HG03025 (cell line): ENCODE measurements around the gene PDE6C.
A peak's percentile ranks its signal among the peaks of the same experiment; 100 is the strongest.
"Not testable (repeated sequence)": the region's sequence is repeated elsewhere in the genome, so short reads cannot be mapped to it uniquely, and the experiment has no call there.

ENCODE experiments used
- ATAC-seq: cut with Tn5 transposase; IDR thresholded peaks from one replicate; pipeline ENCODE4 v1.9.1; 2021; ENCODE audit warnings: mild to moderate bottlenecking, moderate library complexity; ENCODE audit not compliant: unreplicated experiment, low FRiP score

PDE6C gene

DNA sequence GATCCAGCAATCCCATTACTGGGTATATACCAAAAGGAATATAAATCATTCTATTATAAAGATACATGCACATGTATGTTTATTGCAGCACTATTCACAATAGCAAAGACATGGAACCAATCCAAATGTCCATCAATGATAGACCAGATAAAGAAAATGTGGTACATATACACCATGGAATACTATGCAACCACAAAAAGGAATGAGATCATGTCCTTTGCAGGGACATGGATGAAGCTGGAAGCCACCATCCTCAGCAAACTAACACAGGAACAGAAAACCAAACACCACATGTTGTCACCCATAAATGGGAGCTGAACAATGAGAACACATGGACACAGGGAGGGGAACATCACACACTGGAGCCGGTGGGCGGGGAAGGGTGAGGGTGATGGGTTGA is 84.2 kb downstream of the PDE6C start:
- ATAC-seq = not testable (repeated sequence)

DNA sequence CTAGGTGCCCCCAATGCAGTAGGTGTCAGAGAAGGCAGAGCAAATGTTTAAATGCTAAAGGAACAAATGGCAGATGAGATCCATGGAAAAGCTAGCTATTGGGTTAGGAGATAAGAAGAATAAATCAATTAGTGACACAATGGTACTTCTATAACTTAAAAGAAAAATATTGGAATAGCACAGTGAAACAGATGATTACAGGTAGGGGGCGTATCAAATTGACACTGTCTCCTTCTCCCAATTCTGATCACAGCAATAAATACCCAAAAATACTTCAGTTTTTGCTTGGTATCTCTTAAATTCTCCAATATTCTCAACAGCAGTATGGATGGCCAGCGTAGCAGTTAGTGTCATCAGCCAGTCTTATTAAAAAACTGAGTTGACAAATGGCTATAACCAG is 84.9 kb downstream of the PDE6C start:
- ATAC-seq = no peak

GRCh38 chr10:93701866-93702209 is 89.5 kb downstream of the PDE6C start:
- ATAC-seq = peak; percentile 15

DNA sequence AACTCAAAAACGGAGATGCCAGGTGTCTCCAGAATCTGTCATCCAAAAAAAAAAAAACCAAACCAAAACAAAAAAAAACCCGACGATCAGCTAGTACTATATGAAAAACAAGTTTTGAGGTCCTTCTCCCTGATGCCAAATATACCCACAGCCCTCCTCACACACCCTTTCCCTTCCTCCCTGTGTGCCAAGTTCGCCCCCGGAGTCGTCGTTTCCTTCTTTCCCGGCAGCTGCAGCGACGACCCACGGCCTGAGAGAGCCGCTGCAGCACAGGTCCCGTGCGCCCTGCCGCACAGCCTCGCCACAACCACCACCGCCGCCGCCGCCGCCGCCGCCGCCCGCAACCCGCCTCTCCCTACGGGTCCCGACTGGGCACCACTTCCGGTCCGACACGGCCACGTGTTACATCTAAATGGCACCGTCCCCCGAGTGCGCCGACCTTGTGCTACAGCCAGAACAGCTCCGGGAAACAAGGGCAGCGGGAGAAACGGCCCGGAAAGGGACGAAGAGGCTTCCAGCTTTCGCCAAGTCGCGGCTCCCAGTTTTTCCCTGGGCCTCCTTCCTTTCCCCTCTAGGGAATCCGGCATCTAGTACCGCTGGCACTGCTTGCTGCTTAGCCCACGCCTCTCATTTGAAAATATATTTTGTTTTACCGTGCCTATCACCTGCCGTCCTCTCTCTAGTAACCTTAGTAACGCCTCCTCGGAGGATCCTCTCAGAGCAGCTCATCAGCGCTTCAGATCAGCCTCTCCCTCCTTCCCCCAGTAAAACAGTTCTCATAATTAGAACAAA is 90.1 kb downstream of the PDE6C start, which contains the start of gene FRA10AC1:
Gene FRA10AC1 (minus strand): TSS at position 383 of the 792 bp plus-strand sequence. CDS start 2,486 bp downstream, outside the sequence.
- peak; percentile 86 for ATAC-seq

GRCh38 chr10:93703066-93703465 is 90.7 kb downstream of the PDE6C start:
- ATAC-seq = no peak

DNA sequence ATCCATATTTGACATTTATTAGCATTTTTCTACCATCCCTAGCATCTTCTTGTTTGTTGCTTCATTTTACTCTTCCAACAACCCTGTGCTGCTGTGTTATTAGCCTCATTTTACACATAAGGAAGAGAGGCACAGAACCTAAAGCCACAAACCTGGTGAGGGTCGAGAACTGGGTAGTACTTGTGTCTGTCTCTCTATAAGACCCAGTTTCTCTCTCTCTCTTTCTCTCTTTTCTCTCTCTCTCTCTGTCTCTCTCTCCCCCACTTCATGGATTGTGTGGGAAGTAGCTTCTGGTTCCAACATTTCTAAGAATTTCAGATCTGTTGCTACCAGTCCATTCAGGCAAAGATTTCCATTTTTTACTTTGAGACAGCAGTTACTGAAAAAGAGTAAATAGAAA is 91.5 kb downstream of the PDE6C start:
- no peak for ATAC-seq

- ATAC-seq = no peak
Measured at GRCh38 chr10:93704451-93704850, 92.1 kb downstream of the PDE6C start.

GRCh38 chr10:93707623-93708022 is 95.3 kb downstream of the PDE6C start:
- ATAC-seq = no peak

- ATAC-seq = no peak
Measured at GRCh38 chr10:93710333-93710909, 98.1 kb downstream of the PDE6C start.

GRCh38 chr10:93711891-93712290 is 99.6 kb downstream of the PDE6C start:
- no peak for ATAC-seq

GRCh38 chr10:93712593-93712992 is 100.3 kb downstream of the PDE6C start:
- no peak for ATAC-seq

DNA sequence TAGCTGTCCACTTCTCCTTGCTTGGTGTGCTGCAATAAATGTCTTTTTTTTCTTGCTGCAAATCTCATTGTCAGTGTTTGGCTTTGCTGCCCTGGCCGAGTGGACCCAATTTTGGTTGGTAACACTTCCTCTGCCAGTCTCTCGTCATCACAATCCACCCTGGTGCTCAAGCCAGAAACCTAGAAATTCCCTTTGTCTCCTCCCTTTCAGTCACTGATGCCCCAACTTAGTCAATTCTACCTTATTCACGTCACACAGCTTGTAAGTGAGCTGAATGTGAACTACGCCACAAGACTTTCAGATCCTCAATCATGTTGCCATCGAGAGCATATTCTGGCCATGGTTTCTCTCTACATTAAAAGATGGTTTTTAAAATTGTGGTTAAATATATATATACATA is 103.0 kb downstream of the PDE6C start:
- peak; percentile 83 for ATAC-seq
